Endothelial cell of umbilical vein (primary cell): Measurements from ENCODE around the gene NBEA. TPM values are rescaled to one million over a fixed set of nuclear protein-coding genes. Genes with fewer than 3 reads are reported as not detected.
A peak's percentile ranks its signal among the peaks of the same experiment; 100 is the strongest.

Experiments
- BruUV-seq: library from RNA; stranded (reverse); fragments of 400-500 nt; replicated peaks from 2 replicates; lab custom pipeline; 2021; lab: Mats Ljungman, UMichigan
- CTCF ChIA-PET: fragments of 300-600, 350-600 bp; sonication (Branson Sonifier 250); formaldehyde crosslinking; loops from one replicate; lab custom pipeline; 2021; ENCODE audit warnings: antibody characterized with exemption, inconsistent platforms; lab: Charles Lee
- POLR2A ChIA-PET: fragments of 300-600, 350-600 bp; sonication (Branson Sonifier 250); formaldehyde crosslinking; loops from one replicate; lab custom pipeline; 2021; ENCODE audit warnings: antibody characterized with exemption, inconsistent platforms; lab: Charles Lee
- DNase-seq: peaks from one replicate; pipeline ENCODE4 v3.0.0-alpha.2; 2011; ENCODE audit warnings: low read depth, low spot score
- FAIRE-seq: peaks from 2 replicates; lab custom pipeline; 2011; peaks lifted over from hg19 to GRCh38; lab: Jason Lieb, UNC
- H2AFZ ChIP-seq: 2 replicates; pipeline ENCODE4 v1.6.0; 2012; ENCODE audit warnings: low read depth, low read length, control low read depth, inconsistent platforms
- H3K27ac ChIP-seq: 2 replicates; pipeline ENCODE4 v1.5.1; 2011; ENCODE audit warnings: low read depth, mild to moderate bottlenecking, control low read depth, low read length, moderate library complexity; ENCODE audit not compliant: insufficient read depth
- H3K27me3 ChIP-seq, 2 experiments: 2 replicates each; pipeline versions ENCODE4 v1.6.0 to v1.6.1; 2011; ENCODE audit warnings: low read length in 2 of 2, mixed read lengths in 1 of 2; ENCODE audit not compliant: control insufficient read depth in 2 of 2, insufficient read depth in 2 of 2
- H3K36me3 ChIP-seq, 2 experiments: 2 replicates in 1 of 2; 3 replicates in 1 of 2; pipeline ENCODE4 v1.5.1; 2011; ENCODE audit warnings: low read length in 2 of 2, mild to moderate bottlenecking in 1 of 2, moderate library complexity in 1 of 2; ENCODE audit not compliant: control insufficient read depth in 2 of 2, insufficient read depth in 2 of 2; ENCODE audit errors: extremely low read depth in 1 of 2
- H3K4me1 ChIP-seq: 3 replicates; pipeline ENCODE4 v1.5.1; 2011; ENCODE audit warnings: mild to moderate bottlenecking, low read length; ENCODE audit not compliant: control insufficient read depth, insufficient read depth; ENCODE audit errors: extremely low read depth
- H3K4me2 ChIP-seq: 2 replicates; pipeline ENCODE4 v1.6.1; 2011; ENCODE audit warnings: low read length, control low read depth, mixed read lengths; ENCODE audit not compliant: insufficient read depth
- H3K4me3 ChIP-seq, 3 experiments: fragments of 200-600 bp in 1 of 3; sonication (generic), shearing (Covaris generic) in 1 of 3; replicated peaks in 1 of 3; 2 replicates each; pipeline ENCODE4 v1.5.1; 2011 to 2016; ENCODE audit warnings: control low read depth in 3 of 3, low read length in 3 of 3, mild to moderate bottlenecking in 2 of 3, inconsistent platforms in 1 of 3, low read depth in 1 of 3, moderate library complexity in 1 of 3; ENCODE audit not compliant: insufficient read depth in 1 of 3
- H3K79me2 ChIP-seq: 2 replicates; pipeline ENCODE4 v1.6.0; 2012; ENCODE audit warnings: low read length, inconsistent platforms; ENCODE audit not compliant: control insufficient read depth, insufficient read depth
- H3K9ac ChIP-seq: replicated peaks from 2 replicates; pipeline ENCODE3; 2011; ENCODE audit warnings: low read length, control low read depth; ENCODE audit not compliant: insufficient read depth; ENCODE audit errors: extremely low read depth
- H3K9me1 ChIP-seq: replicated peaks from 3 replicates; pipeline ENCODE4 v1.6.0; 2011; ENCODE audit warnings: mild to moderate bottlenecking, low read length; ENCODE audit not compliant: control insufficient read depth, insufficient read depth; ENCODE audit errors: extremely low read depth
- H3K9me3 ChIP-seq: replicated peaks from 2 replicates; pipeline ENCODE4 v1.5.1; 2012; ENCODE audit warnings: low read length, inconsistent platforms; ENCODE audit not compliant: control insufficient read depth, insufficient read depth
- H4K20me1 ChIP-seq: replicated peaks from 2 replicates; pipeline ENCODE3; 2011; ENCODE audit warnings: mild to moderate bottlenecking, low read length; ENCODE audit not compliant: control insufficient read depth, insufficient read depth; ENCODE audit errors: extremely low read depth
- CTCF ChIP-seq, 2 donors: IDR thresholded peaks; 1 replicate in 1 of 2; 2 replicates in 1 of 2; pipeline ENCODE4 v1.5.1; 2011; ENCODE audit warnings: low read length in 2 of 2, mild to moderate bottlenecking in 2 of 2, moderate library complexity in 2 of 2, control low read depth in 1 of 2, inconsistent platforms in 1 of 2, low read depth in 1 of 2; ENCODE audit not compliant: insufficient read depth in 1 of 2; ENCODE audit errors: extremely low read depth in 1 of 2
- EZH2 ChIP-seq: IDR thresholded peaks from 2 replicates; pipeline ENCODE4 v1.6.1; 2012; ENCODE audit warnings: borderline replicate concordance, low read depth, mild to moderate bottlenecking, moderate library complexity, low read length, inconsistent platforms; ENCODE audit not compliant: severe bottlenecking
- FOS ChIP-seq: IDR thresholded peaks from 2 replicates; pipeline ENCODE4 v1.6.1; 2011; ENCODE audit warnings: mild to moderate bottlenecking, low read length, moderate library complexity, borderline replicate concordance; ENCODE audit not compliant: insufficient read depth
- GATA2 ChIP-seq: IDR thresholded peaks from 2 replicates; pipeline ENCODE4 v1.7.0; 2011; ENCODE audit warnings: low read depth, mild to moderate bottlenecking, moderate library complexity, mixed read lengths, low read length; ENCODE audit not compliant: insufficient read length, insufficient read depth
- JUN ChIP-seq: IDR thresholded peaks from 2 replicates; pipeline ENCODE4 v1.6.1; 2011; ENCODE audit warnings: borderline replicate concordance, low read depth; ENCODE audit not compliant: insufficient read length, insufficient read depth
- MYC ChIP-seq: IDR thresholded peaks from one replicate; pipeline ENCODE4 v1.6.1; 2011; ENCODE audit warnings: mild to moderate bottlenecking, low read depth, low read length
- POLR2A ChIP-seq: IDR thresholded peaks from 2 replicates; pipeline ENCODE4 v1.6.1; 2012; ENCODE audit warnings: low read depth, mild to moderate bottlenecking, control low read depth, low read length
- POLR2AphosphoS5 ChIP-seq: IDR thresholded peaks from 2 replicates; pipeline ENCODE4 v1.6.1; 2012; ENCODE audit warnings: low read depth, mild to moderate bottlenecking, control low read depth, low read length, moderate library complexity; ENCODE audit not compliant: insufficient read depth
- dilution Hi-C: fragments of 300-500 bp; cut with MboI; formaldehyde crosslinking; loops from one replicate; pipeline ENCODE4 v1.15.0; 2019; ENCODE audit warnings: low sequenced_read_pairs; ENCODE audit not compliant: extremely low pct_ligation_motif_present
- intact Hi-C: fragments of 100-400 bp; cut with micrococcal nuclease; formaldehyde crosslinking; loops from one replicate; pipeline ENCODE4 v1.10.0; 2022
- polyA plus RNA-seq, 4 experiments: library from polyadenylated mRNA; depleted of rRNA in 3 of 4; stranded (reverse) in 3 of 4; unstranded in 1 of 4; fragments of >200 nt; gene quantifications; 2 replicates each; pipeline versions ENCODE4 v1.2.1 to v1.2.3, GENCODE V29; 2011 to 2012; ENCODE audit warnings: missing spikeins in 1 of 4
- total RNA-seq: library from RNA; stranded (reverse); gene quantifications from 2 replicates; pipeline ENCODE4 v1.2.3, GENCODE V29; 2021
- TF ChIP-seq, protein P1 (sequence below): IDR thresholded peaks from 2 replicates; pipeline ENCODE4 v1.6.1; 2011; ENCODE audit not compliant: insufficient read depth, insufficient read length

Gene NBEA
- total and polyA plus RNA-seq, 2 donors (not counting 3 experiments of a cell fraction or from before 2014, with no cell fraction given), result 3.0 to 4.8 TPM

DNA sequence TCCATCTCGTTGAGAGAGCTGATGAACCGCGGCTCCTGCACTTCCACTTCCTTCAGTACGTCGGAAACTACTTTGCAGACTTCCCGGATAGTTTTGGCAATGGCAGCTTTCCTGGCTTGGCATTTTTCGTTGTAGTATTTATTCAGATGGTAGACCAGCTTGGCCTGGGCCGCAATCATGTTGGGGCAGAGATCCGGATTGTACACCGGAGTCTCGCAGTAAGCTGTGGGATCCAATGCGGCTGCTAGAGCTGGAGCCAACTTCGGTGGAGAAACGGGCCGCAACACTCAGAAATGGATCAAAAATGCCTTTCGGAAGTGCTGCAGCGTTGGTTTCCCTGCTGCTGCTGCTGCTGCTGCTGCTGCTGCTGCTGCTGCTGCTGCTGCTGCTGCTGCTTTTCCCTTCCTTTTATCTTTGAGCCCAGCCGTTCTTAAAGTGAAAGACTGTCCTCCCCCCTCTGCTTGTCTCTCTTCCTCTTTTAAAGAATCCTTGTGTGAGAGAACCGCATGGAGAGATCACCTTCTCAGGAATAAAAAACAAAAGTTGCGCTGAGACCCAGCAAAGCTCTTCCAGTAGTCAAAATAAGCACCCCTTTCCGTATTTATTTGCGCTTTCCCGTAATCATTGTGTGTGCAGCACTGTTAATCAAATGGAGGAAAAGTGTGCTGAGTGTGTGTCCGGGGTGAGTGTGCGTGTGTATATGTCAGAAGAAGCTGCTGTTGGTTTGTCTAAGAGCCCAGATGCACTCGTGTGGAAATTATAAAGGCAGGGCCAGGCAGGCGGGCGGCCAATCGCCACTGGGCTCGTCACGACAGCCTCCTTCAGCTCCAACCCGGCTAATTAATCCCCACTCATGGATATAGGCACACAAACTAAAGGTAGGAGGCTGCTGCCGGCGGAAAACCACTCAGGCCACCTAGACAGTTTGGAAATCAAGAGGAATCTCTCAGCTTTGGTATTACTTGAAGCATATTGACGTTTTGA is 534.2 kb downstream of the NBEA start, which contains the start of gene MAB21L1:
Gene MAB21L1, minus strand, starts transcription at position 730 of the 984 bp plus-strand sequence. Its CDS starts 551 bp downstream, at position 179.
- dilution Hi-C loops (no loop called here), intact Hi-C loops (loop anchor here (2.0 to 10.0 kb wide), 2 partner anchors 83 to 261 kb away; no protein-coding TSS in a partner anchor)
- H3K27me3 ChIP-seq, result no peaks in the 10 kb centered on the region
- TF ChIP-seq CTCF (IDR thresholded peaks at IDR 0.05; ENCODE audit: extremely low read depth in 1 of 2, insufficient read depth in 1 of 2, low read depth in 1 of 2, low read length in 2 of 2) (no peak), JUN (no peak), POLR2AphosphoS5 (no peak), MYC (no peak), EZH2 (no peak), POLR2A (no peak), FOS (no peak), GATA2 (no peak)
- TF ChIP-seq, protein P1, sequence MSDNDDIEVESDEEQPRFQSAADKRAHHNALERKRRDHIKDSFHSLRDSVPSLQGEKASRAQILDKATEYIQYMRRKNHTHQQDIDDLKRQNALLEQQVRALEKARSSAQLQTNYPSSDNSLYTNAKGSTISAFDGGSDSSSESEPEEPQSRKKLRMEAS, result no peak
- H3K79me2 ChIP-seq, result no peaks in the 10 kb centered on the region
- H2AFZ ChIP-seq, result peak within 1 kb of the TSS; percentile 6
- H3K4me1 ChIP-seq, result no peaks in the 10 kb centered on the region
- H3K9me3 ChIP-seq, result no peaks in the 10 kb centered on the region
- H3K27ac ChIP-seq, result no peak within 1 kb of the TSS
- H3K9ac ChIP-seq, result no peak within 1 kb of the TSS
- DNase-seq, result peak; percentile 24
- no peak for FAIRE-seq
- no peaks in the 10 kb centered on the region for H3K36me3 ChIP-seq
- no peaks in the 10 kb centered on the region for H4K20me1 ChIP-seq
- ChIA-PET CTCF (interaction anchor here (1.3 kb wide), 1 partner anchor 14 kb away, joined by 3 read pairs; no protein-coding TSS in a partner anchor), POLR2A (no interaction called here)
- H3K4me2 ChIP-seq, result peak within 1 kb of the TSS; percentile 71
- peak within 1 kb of the TSS; percentile 0 to 63 (median 58) for H3K4me3 ChIP-seq
- BruUV-seq, result no TSS peak
- H3K9me1 ChIP-seq, result no peaks in the 10 kb centered on the region
